Measurements from ENCODE around the gene YIF1A. TPM values are rescaled to one million over a fixed set of nuclear protein-coding genes. Genes with fewer than 3 reads are reported as not detected.
A peak's percentile ranks its signal among the peaks of the same experiment; 100 is the strongest.
"Not testable (repeated sequence)": the region's sequence is repeated elsewhere in the genome, so short reads cannot be mapped to it uniquely, and the experiment has no call there.

The YIF1A gene
- total RNA-seq, 1 donor from 2014 or later: 19.0 TPM

DNA sequence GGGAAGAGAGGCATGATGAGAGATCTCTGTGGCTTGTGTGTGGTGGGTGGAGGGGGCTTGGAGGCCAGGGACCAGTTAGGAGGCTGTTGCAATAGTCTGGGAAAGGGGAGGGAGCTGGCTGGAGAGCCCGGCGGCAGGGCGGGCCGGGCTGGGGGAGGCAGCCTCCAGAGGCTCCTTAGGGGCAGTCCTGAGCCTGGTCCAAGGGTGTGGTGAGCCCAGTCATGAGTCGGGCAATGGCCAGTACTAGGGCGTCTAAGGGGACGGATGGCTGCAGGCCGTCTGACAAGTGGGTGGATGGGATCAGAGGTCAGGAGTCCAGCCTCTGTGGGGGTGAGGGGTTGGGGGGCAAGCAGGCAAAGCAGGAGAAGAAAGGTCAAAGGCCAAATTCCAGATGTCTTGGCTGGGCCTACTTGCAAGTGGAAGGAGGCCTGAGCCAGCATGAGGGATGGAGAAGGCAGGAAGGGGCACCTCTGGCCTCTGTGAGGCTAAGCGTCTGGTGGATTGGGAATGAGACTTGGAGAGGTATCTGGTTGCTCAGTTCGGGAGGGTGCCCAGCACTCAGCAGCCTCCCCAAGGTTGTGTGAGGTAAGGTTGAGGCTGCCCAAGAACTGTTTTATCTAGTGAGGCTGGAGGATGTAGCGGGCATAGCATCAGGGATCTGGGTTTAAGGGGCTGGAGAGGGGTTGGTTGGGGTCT, 33.9 kb upstream of the YIF1A start:
- no peak overlapping the region for H2AFZ ChIP-seq (replicated peaks)
- no peak overlapping the region for H3K9ac ChIP-seq
- no peaks in the 10 kb centered on the region for H3K9me3 ChIP-seq (ENCODE audit: low read depth)
- Mint-ChIP-seq H3K4me3 (peak overlapping the region; percentile 26), H3K27ac (peak overlapping the region; percentile 46), H3K27me3 (ENCODE audit: insufficient read depth, low read depth) (peaks cover 27% of the 10 kb centered on the region), H3K4me1 (peaks cover 59% of the 10 kb centered on the region), H3K9me3 (peaks cover 12% of the 10 kb centered on the region), H3K36me3 (no peaks in the 10 kb centered on the region)
- H3K36me3 ChIP-seq: no peaks in the 10 kb centered on the region
- DNase-seq (ENCODE audit: low spot score): no peak
- H3K27me3 ChIP-seq: no peaks in the 10 kb centered on the region
- H3K79me2 ChIP-seq (ENCODE audit: low read depth): no peaks in the 10 kb centered on the region
- H3K4me2 ChIP-seq: no peak overlapping the region
- no peak overlapping the region for H3K27ac ChIP-seq
- TF ChIP-seq, protein P1, sequence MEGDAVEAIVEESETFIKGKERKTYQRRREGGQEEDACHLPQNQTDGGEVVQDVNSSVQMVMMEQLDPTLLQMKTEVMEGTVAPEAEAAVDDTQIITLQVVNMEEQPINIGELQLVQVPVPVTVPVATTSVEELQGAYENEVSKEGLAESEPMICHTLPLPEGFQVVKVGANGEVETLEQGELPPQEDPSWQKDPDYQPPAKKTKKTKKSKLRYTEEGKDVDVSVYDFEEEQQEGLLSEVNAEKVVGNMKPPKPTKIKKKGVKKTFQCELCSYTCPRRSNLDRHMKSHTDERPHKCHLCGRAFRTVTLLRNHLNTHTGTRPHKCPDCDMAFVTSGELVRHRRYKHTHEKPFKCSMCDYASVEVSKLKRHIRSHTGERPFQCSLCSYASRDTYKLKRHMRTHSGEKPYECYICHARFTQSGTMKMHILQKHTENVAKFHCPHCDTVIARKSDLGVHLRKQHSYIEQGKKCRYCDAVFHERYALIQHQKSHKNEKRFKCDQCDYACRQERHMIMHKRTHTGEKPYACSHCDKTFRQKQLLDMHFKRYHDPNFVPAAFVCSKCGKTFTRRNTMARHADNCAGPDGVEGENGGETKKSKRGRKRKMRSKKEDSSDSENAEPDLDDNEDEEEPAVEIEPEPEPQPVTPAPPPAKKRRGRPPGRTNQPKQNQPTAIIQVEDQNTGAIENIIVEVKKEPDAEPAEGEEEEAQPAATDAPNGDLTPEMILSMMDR (IDR thresholded peaks at IDR 0.05): no peak
- TF ChIP-seq EZH2phosphoT487 (IDR thresholded peaks at IDR 0.05): no peak
- TF ChIP-seq EZH2 (IDR thresholded peaks at IDR 0.05): no peak
- no peaks in the 10 kb centered on the region for H3F3A ChIP-seq (ENCODE audit: low read depth)
- peaks cover 13% of the 10 kb centered on the region for H3K4me1 ChIP-seq
- H3K4me3 ChIP-seq: no peak overlapping the region
- no peaks in the 10 kb centered on the region for H4K20me1 ChIP-seq (ENCODE audit: low read depth)

GRCh38 chr11:66321606-66322005, 32.7 kb upstream of the YIF1A start:
- Mint-ChIP-seq H3K36me3 (no peaks in the 10 kb centered on the region), H3K9me3 (peaks cover 12% of the 10 kb centered on the region), H3K27me3 (ENCODE audit: insufficient read depth, low read depth) (peaks cover 21% of the 10 kb centered on the region), H3K27ac (no peak overlapping the region), H3K4me3 (no peak overlapping the region), H3K4me1 (peaks cover 58% of the 10 kb centered on the region)
- no peak for DNase-seq (ENCODE audit: low spot score)
- no peak overlapping the region for H3K9ac ChIP-seq
- no peak overlapping the region for H2AFZ ChIP-seq (replicated peaks)
- no peaks in the 10 kb centered on the region for H3K79me2 ChIP-seq (ENCODE audit: low read depth)
- H3K27me3 ChIP-seq: peaks cover under 1% of the 10 kb centered on the region
- no peak for TF ChIP-seq EZH2phosphoT487 (IDR thresholded peaks at IDR 0.05)
- TF ChIP-seq EZH2 (IDR thresholded peaks at IDR 0.05): no peak
- TF ChIP-seq, protein P1 (IDR thresholded peaks at IDR 0.05): no peak
- no peaks in the 10 kb centered on the region for H3K9me3 ChIP-seq (ENCODE audit: low read depth)
- H3K27ac ChIP-seq: no peak overlapping the region
- H3K4me2 ChIP-seq: no peak overlapping the region
- peaks cover 26% of the 10 kb centered on the region for H3K4me1 ChIP-seq
- no peaks in the 10 kb centered on the region for H3K36me3 ChIP-seq
- no peaks in the 10 kb centered on the region for H4K20me1 ChIP-seq (ENCODE audit: low read depth)
- no peaks in the 10 kb centered on the region for H3F3A ChIP-seq (ENCODE audit: low read depth)
- H3K4me3 ChIP-seq: no peak overlapping the region

- not testable (repeated sequence) for H3K4me3 ChIP-seq; H3K9me3 ChIP-seq (ENCODE audit: low read depth); DNase-seq (ENCODE audit: low spot score); H3K36me3 ChIP-seq; H3K36me3 Mint-ChIP-seq; H3K4me3 Mint-ChIP-seq; H4K20me1 ChIP-seq (ENCODE audit: low read depth); H3K4me2 ChIP-seq; H3K79me2 ChIP-seq (ENCODE audit: low read depth); H3K9ac ChIP-seq; H3K27ac Mint-ChIP-seq; H3K27me3 ChIP-seq; H2AFZ ChIP-seq (replicated peaks); H3F3A ChIP-seq (ENCODE audit: low read depth); H3K27ac ChIP-seq
- H3K4me1 ChIP-seq: peaks cover 27% of the 10 kb centered on the region
- peaks cover 21% of the 10 kb centered on the region for H3K27me3 Mint-ChIP-seq (ENCODE audit: insufficient read depth, low read depth)
- peaks cover 12% of the 10 kb centered on the region for H3K9me3 Mint-ChIP-seq
- H3K4me1 Mint-ChIP-seq: peaks cover 52% of the 10 kb centered on the region
Measured at GRCh38 chr11:66320748-66321147, 31.8 kb upstream of the YIF1A start.

GRCh38 chr11:66320289-66320688, 31.3 kb upstream of the YIF1A start:
- H3K9me3 Mint-ChIP-seq: peaks cover 12% of the 10 kb centered on the region
- not testable (repeated sequence) for H3K36me3 Mint-ChIP-seq; H3K9me3 ChIP-seq (ENCODE audit: low read depth); H3K27ac Mint-ChIP-seq; H3K4me3 Mint-ChIP-seq; H2AFZ ChIP-seq (replicated peaks); H3K4me2 ChIP-seq; H3K27me3 ChIP-seq; DNase-seq (ENCODE audit: low spot score); H4K20me1 ChIP-seq (ENCODE audit: low read depth); H3F3A ChIP-seq (ENCODE audit: low read depth); H3K9ac ChIP-seq; H3K4me3 ChIP-seq; H3K79me2 ChIP-seq (ENCODE audit: low read depth); H3K36me3 ChIP-seq; H3K27ac ChIP-seq
- peaks cover 27% of the 10 kb centered on the region for H3K4me1 ChIP-seq
- H3K27me3 Mint-ChIP-seq (ENCODE audit: insufficient read depth, low read depth): peaks cover 22% of the 10 kb centered on the region
- peaks cover 52% of the 10 kb centered on the region for H3K4me1 Mint-ChIP-seq
